Ascending aorta (tissue), 2 donors: ENCODE results near the gene BRCA2. TPM values are rescaled to one million over a fixed set of nuclear protein-coding genes. Genes with fewer than 3 reads are reported as not detected.

Source experiments
- DNase-seq, 2 donors: peaks; one replicate each; pipeline ENCODE4 v3.0.0-alpha.2; 2019; ENCODE audit warnings: low spot score in 2 of 2
- H3K27ac ChIP-seq, 2 donors: fragments of 200-600 bp; sonication (generic); one replicate each; pipeline ENCODE4 v1.5.1; 2016 to 2017; ENCODE audit warnings: mild to moderate bottlenecking in 1 of 2
- H3K27me3 ChIP-seq: fragments of 200-600 bp; sonication (generic); one replicate; pipeline ENCODE4 v1.5.1; 2017
- H3K36me3 ChIP-seq, 2 donors: fragments of 200-600 bp; sonication (generic); one replicate each; pipeline ENCODE4 v1.5.1; 2016
- H3K4me1 ChIP-seq, 2 donors: fragments of 200-600 bp; sonication (generic); one replicate each; pipeline ENCODE4 v1.5.1; 2016 to 2017; ENCODE audit warnings: mild to moderate bottlenecking in 1 of 2
- H3K4me3 ChIP-seq, 2 donors: fragments of 200-600 bp; sonication (generic); one replicate each; pipeline ENCODE4 v1.5.1; 2016 to 2017; ENCODE audit warnings: mild to moderate bottlenecking in 1 of 2
- H3K9me3 ChIP-seq, 2 donors: fragments of 200-600 bp; sonication (generic); one replicate each; pipeline ENCODE4 v1.5.1; 2016
- CTCF ChIP-seq, 3 experiments: fragments of 200-600 bp in 2 of 3; fragments of 450-650 bp in 1 of 3; sonication (generic) in 2 of 3; IDR thresholded peaks; one replicate each; pipeline ENCODE4 v1.5.1; 2016 to 2019; ENCODE audit warnings: antibody characterized with exemption in 3 of 3, mild to moderate bottlenecking in 1 of 3, moderate library complexity in 1 of 3
- intact Hi-C: fragments of 100-400 bp; cut with DNase I; formaldehyde crosslinking; loops from one replicate; pipeline ENCODE4 v1.15.1; 2023
- total RNA-seq: library from RNA; depleted of rRNA; stranded (reverse); fragments of >200 nt; gene quantifications from one replicate; pipeline ENCODE4 v1.1.0, GENCODE V29; 2016

The BRCA2 gene
- total RNA-seq, 1 donor from 2014 or later: 0.64 TPM

DNA sequence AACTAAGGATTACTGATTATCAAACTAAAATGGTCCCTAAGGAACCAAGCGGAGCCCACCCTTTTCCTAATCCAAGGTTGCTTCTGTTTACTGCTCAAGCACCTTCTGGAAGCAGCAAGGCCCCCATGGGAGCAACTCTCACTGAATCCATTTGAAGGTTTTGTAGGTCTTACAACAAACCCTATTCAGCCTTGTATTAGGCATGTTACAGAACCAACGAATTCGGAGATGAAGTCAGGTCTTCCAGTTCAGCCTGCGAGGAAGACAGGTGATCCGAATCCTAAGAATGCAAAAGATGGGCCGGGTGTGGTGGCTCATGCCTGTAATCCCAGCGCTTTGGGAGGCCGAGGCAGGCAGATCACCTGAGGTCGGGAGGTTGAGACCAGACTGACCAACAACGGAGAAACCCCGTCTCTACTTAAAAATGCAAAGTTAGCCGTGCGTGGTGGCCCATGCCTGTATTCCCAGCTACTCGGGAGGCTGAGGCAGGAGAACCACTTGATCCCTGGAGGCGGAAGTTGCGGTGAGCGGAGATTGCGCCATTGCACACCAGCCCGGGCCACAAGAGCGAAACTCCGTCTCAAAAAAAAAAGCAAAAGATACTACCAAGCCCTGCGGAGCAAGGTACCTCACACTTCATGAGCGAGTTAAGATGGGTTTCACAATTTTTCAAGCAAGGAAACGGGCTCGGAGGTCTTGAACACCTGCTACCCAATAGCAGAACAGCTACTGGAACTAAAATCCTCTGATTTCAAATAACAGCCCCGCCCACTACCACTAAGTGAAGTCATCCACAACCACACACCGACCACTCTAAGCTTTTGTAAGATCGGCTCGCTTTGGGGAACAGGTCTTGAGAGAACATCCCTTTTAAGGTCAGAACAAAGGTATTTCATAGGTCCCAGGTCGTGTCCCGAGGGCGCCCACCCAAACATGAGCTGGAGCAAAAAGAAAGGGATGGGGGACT is 754 bp upstream of the BRCA2 start:
- intact Hi-C loops: loop anchor here (5.0 to 10.0 kb wide), 4 partner anchors 223 to 1150 kb away; partner anchors contain the start of genes HSPH1 and N4BP2L2
- Histone ChIP-seq H3K4me1 (peaks cover 0 to 5% of the 10 kb centered on the region in 2 donors), H3K9me3 (no peaks in the 10 kb centered on the region), H3K4me3 (peak overlapping the region; percentile 61 to 78), H3K27ac (peak overlapping the region; percentile 94 to 98), H3K36me3 (no peaks in the 10 kb centered on the region), H3K27me3 (no peaks in the 10 kb centered on the region)
- peak in 1 of 2 donors; percentile 73 for DNase-seq
- TF ChIP-seq CTCF (IDR thresholded peaks at IDR 0.05): no peak

DNA sequence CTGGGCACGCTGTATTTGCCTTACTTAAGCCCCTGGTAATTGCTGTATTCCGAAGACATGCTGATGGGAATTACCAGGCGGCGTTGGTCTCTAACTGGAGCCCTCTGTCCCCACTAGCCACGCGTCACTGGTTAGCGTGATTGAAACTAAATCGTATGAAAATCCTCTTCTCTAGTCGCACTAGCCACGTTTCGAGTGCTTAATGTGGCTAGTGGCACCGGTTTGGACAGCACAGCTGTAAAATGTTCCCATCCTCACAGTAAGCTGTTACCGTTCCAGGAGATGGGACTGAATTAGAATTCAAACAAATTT is 676 bp downstream of the BRCA2 start:
- Histone ChIP-seq H3K27ac (peak overlapping the region; percentile 94 to 98), H3K36me3 (no peaks in the 10 kb centered on the region), H3K9me3 (no peaks in the 10 kb centered on the region), H3K4me3 (peak overlapping the region; percentile 61 to 78), H3K27me3 (no peaks in the 10 kb centered on the region), H3K4me1 (peaks cover 0 to 2% of the 10 kb centered on the region in 2 donors)
- TF ChIP-seq CTCF (IDR thresholded peaks at IDR 0.05): no peak
- DNase-seq: no peak
- intact Hi-C loops: loop anchor here (5.0 to 10.0 kb wide), 2 partner anchors 221 to 1151 kb away; partner anchors contain the start of genes HSPH1 and N4BP2L2

DNA sequence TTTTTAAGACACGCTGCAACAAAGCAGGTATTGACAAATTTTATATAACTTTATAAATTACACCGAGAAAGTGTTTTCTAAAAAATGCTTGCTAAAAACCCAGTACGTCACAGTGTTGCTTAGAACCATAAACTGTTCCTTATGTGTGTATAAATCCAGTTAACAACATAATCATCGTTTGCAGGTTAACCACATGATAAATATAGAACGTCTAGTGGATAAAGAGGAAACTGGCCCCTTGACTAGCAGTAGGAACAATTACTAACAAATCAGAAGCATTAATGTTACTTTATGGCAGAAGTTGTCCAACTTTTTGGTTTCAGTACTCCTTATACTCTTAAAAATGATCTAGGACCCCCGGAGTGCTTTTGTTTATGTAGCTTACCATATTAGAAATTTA is 1.2 kb downstream of the BRCA2 start:
- Histone ChIP-seq H3K4me1 (peaks cover 0 to 2% of the 10 kb centered on the region in 2 donors), H3K9me3 (no peaks in the 10 kb centered on the region), H3K4me3 (peak overlapping the region in 1 of 2 donors; percentile 78), H3K36me3 (no peaks in the 10 kb centered on the region), H3K27ac (peak overlapping the region; percentile 94 to 98), H3K27me3 (no peaks in the 10 kb centered on the region)
- intact Hi-C loops: loop anchor here (5.0 to 10.0 kb wide), 2 partner anchors 221 to 1152 kb away; partner anchors contain the start of genes HSPH1 and N4BP2L2
- TF ChIP-seq CTCF (IDR thresholded peaks at IDR 0.05): no peak
- DNase-seq: no peak

- Histone ChIP-seq H3K4me3 (no peak overlapping the region), H3K4me1 (peaks cover 0 to 2% of the 10 kb centered on the region in 2 donors), H3K27ac (no peak overlapping the region), H3K9me3 (no peaks in the 10 kb centered on the region), H3K27me3 (no peaks in the 10 kb centered on the region), H3K36me3 (no peaks in the 10 kb centered on the region)
- DNase-seq: no peak
- intact Hi-C loops: loop anchor here (5.0 to 10.0 kb wide), 2 partner anchors 219 to 1153 kb away; partner anchors contain the start of genes HSPH1 and N4BP2L2
- TF ChIP-seq CTCF (IDR thresholded peaks at IDR 0.05): no peak
These were observed 2.6 kb downstream of the BRCA2 start for GRCh38 chr13:32317716-32318465.

DNA sequence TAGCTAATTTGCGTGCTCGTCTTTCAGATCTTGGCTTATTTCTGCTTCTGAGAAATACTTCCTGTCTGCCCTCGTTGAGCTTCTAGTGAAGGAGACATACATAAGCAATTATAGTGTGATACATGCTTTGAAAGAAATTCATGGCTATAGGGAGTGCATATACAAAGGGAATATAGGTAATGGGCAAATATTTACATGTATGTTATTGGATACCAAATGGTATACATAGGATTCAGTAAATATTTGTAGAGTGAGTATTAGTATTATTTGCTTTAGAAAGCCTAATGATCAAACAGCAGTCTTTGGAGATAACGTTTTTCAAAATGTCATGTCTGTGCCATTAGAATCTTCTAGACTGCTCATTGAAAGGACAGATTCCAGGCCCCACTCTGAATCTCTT is 5.2 kb downstream of the BRCA2 start:
- no peak for TF ChIP-seq CTCF (IDR thresholded peaks at IDR 0.05)
- no peak overlapping the region for H3K27ac ChIP-seq
- no peak overlapping the region for H3K4me3 ChIP-seq
- no peaks in the 10 kb centered on the region for H3K36me3 ChIP-seq
- H3K27me3 ChIP-seq: no peaks in the 10 kb centered on the region
- H3K4me1 ChIP-seq: peaks cover 0 to 2% of the 10 kb centered on the region in 2 donors
- intact Hi-C loops: loop anchor here (5.0 kb wide), 1 partner anchor 107 kb away; the partner anchor contains the start of gene N4BP2L1
- no peak for DNase-seq
- H3K9me3 ChIP-seq: no peaks in the 10 kb centered on the region
